Right atrium auricular region (tissue), 2 donors: ENCODE data around the gene PTGR3. TPM values are rescaled to one million over a fixed set of nuclear protein-coding genes. Genes with fewer than 3 reads are reported as not detected.

Source experiments
- DNase-seq: peaks from one replicate; pipeline ENCODE4 v3.0.0-alpha.2; 2019; ENCODE audit warnings: low spot score
- H3K27ac ChIP-seq, 2 donors: fragments of 200-600 bp; sonication (generic); 1 replicate in 1 of 2; 2 replicates in 1 of 2; pipeline ENCODE4 v1.5.1; 2016 to 2019
- H3K27me3 ChIP-seq, 2 donors: fragments of 200-600 bp; sonication (generic); one replicate each; pipeline versions ENCODE4 v1.5.1 to v1.6.0; 2017 to 2019
- H3K36me3 ChIP-seq: fragments of 200-600 bp; sonication (generic); one replicate; pipeline ENCODE4 v1.5.1; 2016
- H3K4me1 ChIP-seq, 2 donors: fragments of 200-600 bp; sonication (generic); one replicate each; pipeline versions ENCODE4 v1.5.1 to v1.6.0; 2017 to 2019
- H3K4me3 ChIP-seq, 2 donors: fragments of 200-600 bp; sonication (generic); 1 replicate in 1 of 2; 2 replicates in 1 of 2; pipeline ENCODE4 v1.5.1; 2017 to 2019; ENCODE audit warnings: mild to moderate bottlenecking in 1 of 2, moderate library complexity in 1 of 2
- H3K9me3 ChIP-seq, 2 donors: fragments of 200-600 bp; sonication (generic); one replicate each; pipeline ENCODE4 v1.5.1; 2019
- CTCF ChIP-seq, 2 donors: fragments of 200-600 bp; sonication (generic); IDR thresholded peaks; one replicate each; pipeline ENCODE4 v1.5.1; 2019; ENCODE audit warnings: antibody characterized with exemption in 2 of 2
- total RNA-seq, 2 donors: library from RNA; depleted of rRNA; stranded (reverse); fragments of >200 nt; gene quantifications; one replicate each; pipeline ENCODE4 v1.1.0, GENCODE V29; 2016

The PTGR3 gene
- total RNA-seq, 2 donors from 2014 or later = 16.7 to 33.9 TPM

DNA sequence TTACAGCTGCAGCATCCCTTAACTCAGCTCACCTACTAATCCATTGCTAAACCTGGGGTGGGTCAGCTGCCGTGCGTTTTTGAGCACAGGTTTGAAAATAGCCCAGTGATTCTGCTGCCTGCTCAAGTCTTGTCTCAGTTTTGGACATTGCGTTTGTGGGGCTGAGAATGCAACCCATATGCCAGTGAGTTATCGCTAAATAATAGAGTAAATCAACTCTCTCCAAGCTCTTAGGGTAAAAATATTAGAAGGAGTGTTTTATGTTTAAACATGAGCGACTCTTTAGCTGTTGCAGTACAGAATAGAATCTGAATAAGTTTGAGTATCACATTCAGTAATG, 3.8 kb upstream of the PTGR3 start:
- DNase-seq = no peak
- no peaks in the 10 kb centered on the region for H3K27me3 ChIP-seq
- H3K36me3 ChIP-seq = no peaks in the 10 kb centered on the region
- no peaks in the 10 kb centered on the region for H3K9me3 ChIP-seq
- peak overlapping the region; percentile 81 to 82 for H3K4me3 ChIP-seq
- peak overlapping the region; percentile 86 to 89 for H3K27ac ChIP-seq
- no peak for TF ChIP-seq CTCF (IDR thresholded peaks at IDR 0.05)
- peaks cover 0 to 52% of the 10 kb centered on the region in 2 donors for H3K4me1 ChIP-seq

- no peaks in the 10 kb centered on the region for H3K9me3 ChIP-seq
- H3K27me3 ChIP-seq = no peaks in the 10 kb centered on the region
- TF ChIP-seq CTCF (IDR thresholded peaks at IDR 0.05) = no peak
- H3K27ac ChIP-seq = peak overlapping the region; percentile 86 to 89
- peak overlapping the region; percentile 81 to 82 for H3K4me3 ChIP-seq
- DNase-seq = no peak
- H3K4me1 ChIP-seq = peaks cover 0 to 56% of the 10 kb centered on the region in 2 donors
- H3K36me3 ChIP-seq = no peaks in the 10 kb centered on the region
Observed at GRCh38 chr18:75211953-75212750, 3.2 kb upstream of the PTGR3 start.

DNA sequence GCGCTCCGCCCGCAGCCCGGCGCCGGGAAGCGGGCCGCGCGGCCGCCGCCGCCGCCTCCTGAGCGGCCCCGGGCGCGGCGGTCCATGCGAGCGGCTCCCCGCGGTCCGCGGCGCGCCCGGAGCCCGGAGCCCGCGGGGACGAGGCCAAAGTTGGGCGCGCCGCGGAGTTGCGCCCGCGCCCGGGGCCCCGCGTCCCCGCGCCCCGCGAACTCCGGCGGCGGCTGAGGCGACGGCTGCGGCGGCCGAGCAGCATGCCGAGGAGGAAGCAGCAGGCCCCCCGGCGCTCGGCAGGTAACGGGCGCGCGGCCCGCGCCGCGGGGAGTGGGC, 2.6 kb upstream of the PTGR3 start:
- peak overlapping the region; percentile 86 to 89 for H3K27ac ChIP-seq
- H3K4me3 ChIP-seq = peak overlapping the region; percentile 81 to 82
- no peaks in the 10 kb centered on the region for H3K9me3 ChIP-seq
- no peaks in the 10 kb centered on the region for H3K36me3 ChIP-seq
- no peaks in the 10 kb centered on the region for H3K27me3 ChIP-seq
- H3K4me1 ChIP-seq = peaks cover 0 to 56% of the 10 kb centered on the region in 2 donors
- no peak for TF ChIP-seq CTCF (IDR thresholded peaks at IDR 0.05)
- no peak for DNase-seq

GRCh38 chr18:75211002-75211621, 2.2 kb upstream of the PTGR3 start:
- peak overlapping the region; percentile 73 to 87 for H3K4me3 ChIP-seq
- no peaks in the 10 kb centered on the region for H3K9me3 ChIP-seq
- H3K4me1 ChIP-seq = peaks cover 0 to 61% of the 10 kb centered on the region in 2 donors
- peak overlapping the region; percentile 94 to 98 for H3K27ac ChIP-seq
- no peaks in the 10 kb centered on the region for H3K36me3 ChIP-seq
- TF ChIP-seq CTCF (IDR thresholded peaks at IDR 0.05) = no peak
- no peak for DNase-seq
- H3K27me3 ChIP-seq = no peaks in the 10 kb centered on the region

DNA sequence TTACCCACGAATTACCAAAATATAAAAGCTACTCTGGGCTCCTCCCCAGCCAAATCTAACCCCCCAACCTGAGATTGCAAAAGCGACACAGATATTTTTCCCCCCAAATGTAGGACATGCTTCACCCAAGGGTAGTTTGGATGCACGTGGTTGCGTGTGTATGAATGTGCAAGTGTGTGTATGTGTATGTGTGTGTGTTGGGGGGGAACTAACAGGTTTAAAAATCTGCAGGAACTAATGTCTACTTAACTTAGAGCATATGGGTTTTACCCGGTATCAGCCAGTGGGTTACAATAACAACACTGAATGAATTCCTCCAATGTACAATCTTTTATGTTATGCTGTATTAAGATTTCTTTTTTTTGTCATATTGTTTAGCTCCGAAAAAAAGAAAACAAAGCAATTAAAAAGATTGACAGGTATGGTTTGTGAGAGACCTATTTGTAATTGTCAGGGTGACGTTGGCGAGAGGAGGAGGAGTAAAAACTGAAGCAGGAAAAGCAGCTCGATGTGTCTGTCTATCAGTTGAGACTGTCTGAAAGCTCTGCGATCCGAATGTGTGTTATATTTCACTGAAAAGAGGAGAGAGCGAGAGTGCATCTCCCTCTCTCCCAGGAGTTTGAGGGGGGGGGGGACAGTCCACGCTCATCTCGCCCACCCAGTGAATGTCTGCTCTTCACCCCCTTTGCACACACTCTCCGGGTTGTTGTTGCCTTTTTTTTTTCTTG, 1.5 kb upstream of the PTGR3 start, which contains the start of gene TSHZ1:
TSS of gene TSHZ1 (plus strand) at position 524 of the 728 bp plus-strand sequence. CDS start 1,080 bp downstream, outside the sequence.
- no peak for TF ChIP-seq CTCF (IDR thresholded peaks at IDR 0.05)
- peaks cover 0 to 60% of the 10 kb centered on the region in 2 donors for H3K4me1 ChIP-seq

More for the DNA sequence above, 1.5 kb upstream of the PTGR3 start, which contains the start of gene TSHZ1:
- Histone ChIP-seq H3K27ac (peak within 1 kb of the TSS; percentile 94 to 98), H3K9me3 (no peaks in the 10 kb centered on the region), H3K27me3 (no peaks in the 10 kb centered on the region), H3K4me3 (peak within 1 kb of the TSS; percentile 81 to 87), H3K36me3 (no peaks in the 10 kb centered on the region)
- DNase-seq = no peak
